ENCODE results near the gene FALEC.
"Not testable (repeated sequence)": the region's sequence is repeated elsewhere in the genome, so short reads cannot be mapped to it uniquely, and the experiment has no call there.

FALEC gene

DNA sequence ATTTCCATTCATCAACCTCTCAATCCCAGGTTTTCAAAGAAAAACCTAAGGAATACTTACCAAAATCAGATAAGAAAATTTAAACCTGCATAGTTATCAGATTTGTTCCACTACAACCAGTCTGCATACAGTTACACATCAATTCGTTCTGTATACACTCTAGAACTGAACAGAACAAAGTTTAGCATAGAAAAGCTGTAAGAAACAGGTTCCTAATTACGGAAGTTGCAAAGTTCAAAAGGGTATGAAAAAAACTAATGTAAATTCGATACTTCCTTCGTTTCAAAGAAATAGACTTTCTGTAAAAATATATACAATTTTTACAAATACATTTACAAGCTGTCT is 60.8 kb downstream of the FALEC start:
- DNase-seq = peak in 1 of 2 donors; percentile 35

DNA sequence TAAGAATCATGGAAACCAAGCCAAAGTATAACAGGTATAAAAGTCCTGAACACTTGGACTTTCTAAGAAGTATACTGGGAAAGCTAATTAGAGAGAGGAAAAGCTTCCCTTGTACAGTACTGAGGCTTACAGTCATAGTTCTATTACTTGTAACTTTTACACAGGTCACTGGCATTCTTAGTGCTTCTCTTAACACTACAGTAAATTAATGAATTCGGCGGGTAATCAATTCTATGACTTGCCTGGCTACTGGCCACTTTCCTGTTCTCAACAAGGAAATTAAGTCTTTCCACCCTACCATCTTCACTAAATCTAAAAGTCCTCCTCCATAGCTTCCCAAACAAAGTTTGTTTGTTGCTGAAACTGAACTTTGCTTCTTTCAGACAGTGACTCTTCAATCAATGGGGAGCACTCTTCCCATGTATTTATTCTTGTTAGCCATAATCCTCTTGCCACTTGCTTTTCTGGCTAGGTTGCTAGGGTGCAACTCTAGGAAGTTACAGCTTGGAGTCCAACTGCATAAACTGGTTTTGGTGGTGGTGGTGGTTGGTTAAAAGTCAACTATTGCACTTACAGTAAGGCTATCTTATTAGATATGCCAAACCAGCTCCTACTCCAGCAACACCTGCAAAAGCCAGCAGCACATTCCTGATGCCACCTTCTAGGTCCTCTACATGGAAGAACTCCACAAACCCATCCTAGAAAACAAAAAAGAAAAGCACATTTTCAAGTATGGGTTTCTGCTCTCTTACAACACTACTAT is 61.4 kb downstream of the FALEC start:
- peak; percentile 15 to 49 for DNase-seq

DNA sequence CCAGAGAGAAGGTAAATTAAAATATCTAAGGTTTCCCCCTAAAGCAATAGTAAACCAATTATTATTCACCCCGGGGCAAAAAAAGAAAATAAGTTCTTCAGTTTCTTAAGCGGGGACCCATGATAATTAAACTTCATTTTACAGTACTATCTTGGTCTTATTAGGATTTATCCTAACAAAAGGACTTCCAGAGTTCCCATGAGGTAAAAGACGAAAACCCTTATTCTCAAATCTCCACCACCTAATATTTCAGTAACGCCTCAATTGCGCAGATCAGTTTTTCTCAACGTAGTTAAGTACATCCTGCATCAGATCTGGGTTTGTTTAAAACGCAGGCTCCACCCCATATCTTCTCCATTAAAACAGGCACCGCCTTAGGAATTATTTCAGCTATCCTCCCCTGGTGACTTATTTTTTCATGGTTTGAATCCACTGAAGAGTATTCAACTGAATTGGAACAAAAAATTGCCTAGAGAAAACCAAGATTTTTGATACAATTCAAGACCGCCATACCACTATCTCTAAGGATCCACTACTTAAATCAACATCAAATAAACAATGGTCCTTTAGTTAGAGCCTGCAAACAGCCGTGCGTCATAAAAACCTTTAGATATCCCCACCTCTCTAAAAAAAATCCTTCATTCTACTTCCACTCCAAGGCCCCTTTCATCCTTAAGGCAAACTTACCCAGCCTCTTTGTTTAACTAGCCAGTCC is 62.2 kb downstream of the FALEC start:
- DNase-seq = peak; percentile 31 to 63

DNA sequence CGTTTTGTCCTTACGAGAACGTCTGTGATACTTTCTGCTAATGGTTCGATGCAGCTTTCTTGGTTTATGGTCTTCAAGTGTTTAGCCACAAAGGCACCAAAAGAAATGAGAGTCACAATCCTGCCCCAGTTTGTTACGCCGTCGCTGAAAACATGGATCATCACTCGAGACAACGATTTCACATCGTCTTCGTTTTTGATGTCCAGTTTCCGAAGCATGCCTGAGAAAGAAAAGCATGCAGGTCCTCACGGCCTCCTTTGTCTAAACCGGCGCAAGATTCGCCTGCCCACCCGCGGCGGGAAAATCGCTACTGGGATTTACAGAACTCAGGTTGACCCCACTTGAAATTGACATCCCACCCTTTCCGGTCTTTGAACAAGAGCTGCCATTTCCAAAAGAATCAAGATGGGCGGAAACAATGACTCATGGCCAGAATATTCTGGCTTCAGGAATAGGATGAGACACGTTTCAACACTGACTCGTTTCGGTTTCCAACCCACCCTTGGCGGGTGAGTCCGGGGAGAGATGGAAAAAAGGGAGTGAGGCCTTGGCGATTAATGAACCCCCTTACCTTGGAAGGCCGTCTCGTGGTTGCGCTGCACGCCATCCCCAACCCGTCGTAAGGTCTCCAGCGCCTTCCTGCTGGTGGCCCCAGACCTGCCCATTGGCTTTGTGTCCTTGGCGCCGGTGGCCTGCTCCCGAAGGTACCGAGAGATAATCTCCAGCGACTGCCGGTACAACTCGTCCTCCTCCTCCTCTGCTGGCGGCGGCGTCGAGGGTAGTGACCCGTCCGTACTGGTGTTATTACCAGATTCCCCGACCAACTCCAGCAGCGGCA is 62.9 kb downstream of the FALEC start:
- DNase-seq = peak; percentile 50 to 62

DNA sequence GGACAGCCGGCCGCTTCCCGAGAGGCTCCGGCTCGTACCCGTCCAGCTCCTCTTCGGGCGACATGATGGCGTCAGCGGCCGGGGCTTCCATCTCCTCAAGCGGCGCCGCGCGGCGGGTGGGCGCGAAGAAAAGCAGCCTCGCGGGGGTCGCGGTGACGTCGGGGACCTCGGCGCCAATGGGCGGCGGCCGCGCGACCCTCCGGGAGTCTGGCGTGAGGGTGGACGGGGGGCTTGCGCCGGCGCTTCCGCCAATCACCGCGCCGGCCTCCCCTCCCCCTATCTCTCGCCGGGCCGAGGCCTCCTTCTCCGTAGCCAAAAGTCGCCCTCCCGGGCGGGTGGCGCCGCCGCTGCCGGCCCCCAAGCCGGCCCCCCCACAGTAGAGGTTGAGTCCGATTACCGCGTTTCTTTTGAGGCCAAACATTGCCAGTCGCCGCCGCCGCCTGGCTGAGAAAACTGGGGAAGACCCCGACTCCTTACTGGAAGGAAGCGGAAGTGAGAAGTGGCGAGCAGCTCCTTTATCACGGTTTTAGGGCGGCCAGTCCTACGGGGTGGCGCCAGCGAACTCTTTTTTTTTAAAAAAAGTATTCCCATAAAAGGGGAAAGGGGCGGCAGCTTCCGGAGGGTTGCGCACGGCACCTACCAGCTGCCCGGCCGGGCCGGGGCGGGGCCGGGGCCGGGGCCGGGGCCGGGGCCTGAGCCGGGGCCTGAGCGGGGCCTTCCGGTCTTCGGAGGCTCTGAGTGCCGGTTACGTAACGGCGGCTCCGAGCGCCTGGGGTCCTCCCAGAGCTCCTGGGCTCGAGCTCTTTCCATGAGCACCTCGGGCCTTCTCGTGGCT is 63.8 kb downstream of the FALEC start, which contains the start of gene MCL1:
Gene MCL1, minus strand, starts transcription at position 501 of the 835 bp plus-strand sequence. Its CDS starts 80 bp downstream, at position 421.
- peak; percentile 95 to 96 for DNase-seq

DNA sequence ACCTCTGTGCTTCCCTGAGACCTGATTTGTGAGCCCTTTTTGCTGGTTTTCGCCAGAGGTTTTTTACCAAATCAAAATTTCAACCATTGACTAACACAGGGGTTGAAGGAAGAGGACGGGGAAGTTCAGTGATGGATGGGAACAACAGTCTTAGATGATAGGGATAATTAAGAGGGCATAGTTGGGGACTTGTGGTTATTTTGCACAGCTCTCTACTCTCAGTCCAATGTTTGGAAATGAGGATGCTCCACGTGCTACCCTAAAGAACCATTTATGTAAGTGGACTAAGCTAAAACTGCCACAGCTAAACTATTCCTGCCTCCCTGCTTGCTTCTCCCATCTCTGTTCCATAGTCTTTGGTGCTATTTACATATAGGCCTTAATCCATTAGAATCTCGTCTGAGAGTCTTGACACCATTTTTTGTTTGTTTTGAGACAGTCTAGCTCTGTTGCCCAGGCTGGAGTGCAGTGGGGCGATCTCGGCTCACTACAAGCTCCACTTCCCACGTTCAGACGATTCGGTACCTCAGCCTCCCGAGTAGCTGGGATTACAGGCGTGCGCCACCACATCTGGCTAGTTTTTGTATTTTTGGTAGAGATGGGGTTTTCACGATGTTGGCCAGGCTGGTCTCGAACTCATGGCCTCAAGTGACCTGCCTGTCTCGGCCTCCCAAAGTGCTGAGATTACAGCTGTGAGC is 64.5 kb downstream of the FALEC start:
- DNase-seq = no peak

DNA sequence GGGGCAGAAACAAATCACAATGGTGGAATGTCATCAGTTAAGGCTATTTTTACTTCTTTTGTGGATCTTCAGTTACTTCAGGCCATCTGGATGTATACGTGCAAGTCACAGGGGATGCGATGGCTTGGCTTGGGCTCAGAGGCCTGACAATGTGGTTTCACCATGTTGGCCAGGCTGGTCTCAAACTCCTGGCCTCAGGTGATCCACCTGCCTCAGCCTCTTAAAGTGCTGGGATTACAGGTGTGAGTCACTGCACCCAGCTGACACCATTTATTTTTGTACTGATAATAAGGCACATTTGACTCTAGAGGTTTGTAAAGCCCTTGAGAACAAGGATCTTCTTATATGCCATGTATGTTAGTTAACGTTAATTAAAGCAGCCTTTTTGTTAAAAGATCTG is 65.4 kb downstream of the FALEC start:
- not testable (repeated sequence) for DNase-seq

DNA sequence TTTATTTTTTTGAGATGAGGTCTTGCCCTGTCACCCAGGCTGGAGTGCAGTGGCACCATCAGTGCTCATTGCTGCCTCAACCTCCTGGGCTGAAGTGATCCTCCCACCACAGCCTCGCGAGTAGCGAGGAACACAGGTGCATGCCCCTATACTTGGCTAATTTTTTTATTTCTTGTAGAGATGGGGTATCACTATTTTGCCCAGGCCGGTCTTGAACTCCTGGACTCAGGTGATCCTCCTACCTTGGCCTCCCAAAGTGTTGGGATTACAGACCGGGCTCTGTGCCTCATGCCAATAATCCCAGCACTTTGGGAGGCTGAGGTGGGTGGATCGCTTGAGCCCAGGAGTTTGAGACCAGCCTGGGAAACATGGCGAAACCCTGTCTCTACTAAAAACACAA is 65.9 kb downstream of the FALEC start:
- DNase-seq = not testable (repeated sequence)

DNA sequence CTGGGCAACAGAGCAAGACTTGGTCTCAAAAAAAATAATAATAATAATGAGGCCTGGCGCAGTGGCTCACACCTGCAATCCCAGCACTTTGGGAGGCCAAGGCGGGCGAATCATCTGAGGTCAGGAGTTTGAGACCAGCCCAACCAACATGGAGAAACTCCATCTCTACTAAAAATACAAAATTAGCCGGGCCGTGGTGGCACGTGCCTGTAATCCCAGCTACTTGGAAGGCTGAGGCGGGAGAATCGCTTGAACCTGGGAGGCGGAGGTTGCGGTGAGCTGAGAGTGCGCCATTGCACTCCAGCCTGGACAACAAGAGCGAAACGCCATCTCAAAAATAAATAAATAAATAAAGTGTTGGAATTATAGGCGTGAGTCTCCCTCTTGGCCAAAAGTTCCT is 66.4 kb downstream of the FALEC start:
- not testable (repeated sequence) for DNase-seq

DNA sequence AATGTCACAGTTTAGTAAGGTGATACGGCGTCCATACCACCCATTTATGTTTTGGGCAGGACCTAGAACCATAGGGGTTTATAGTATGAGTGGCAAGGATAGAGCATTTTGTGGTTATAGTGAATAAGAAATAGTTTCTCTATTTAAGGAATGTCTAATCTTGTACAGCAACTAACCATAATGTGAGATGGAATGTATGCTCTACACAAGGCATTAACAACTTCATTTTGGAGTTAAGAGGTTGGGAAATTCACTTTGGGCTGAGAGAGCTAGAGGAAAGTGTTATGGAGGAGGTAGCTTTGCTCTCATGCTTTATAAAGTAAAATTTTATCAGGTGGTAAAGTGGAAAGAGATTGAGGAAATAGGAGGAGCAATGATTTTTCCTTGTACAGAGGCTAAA is 66.8 kb downstream of the FALEC start:
- no peak for DNase-seq
